HG02938 (cell line): ENCODE results near the gene TSPAN5.

Source experiments
- ATAC-seq: cut with Tn5 transposase; IDR thresholded peaks from one replicate; pipeline ENCODE4 v1.9.1; 2021; ENCODE audit warnings: mild to moderate bottlenecking, moderate library complexity; ENCODE audit not compliant: unreplicated experiment

TSPAN5 gene

GRCh38 chr4:98673978-98674377 lies 15.6 kb upstream of the TSPAN5 start:
- no peak for ATAC-seq

DNA sequence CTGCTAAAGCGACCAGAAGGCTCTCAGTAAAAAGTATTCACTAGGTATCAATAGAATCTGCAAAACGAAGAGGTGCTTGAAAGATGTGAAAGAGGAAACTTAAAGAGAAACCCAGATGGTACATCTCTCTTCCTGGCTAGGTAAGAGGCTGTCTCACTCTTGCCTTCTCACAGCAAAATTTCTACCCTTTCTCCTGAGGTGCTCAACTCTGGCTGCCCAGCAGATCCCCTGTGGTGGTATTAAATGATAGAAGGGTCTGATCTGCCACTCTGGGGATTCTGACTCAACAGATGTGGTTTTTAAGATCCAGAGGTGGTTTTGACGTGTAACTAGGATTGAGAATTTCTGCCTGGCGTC lies 14.9 kb upstream of the TSPAN5 start:
- ATAC-seq, result no peak

GRCh38 chr4:98672583-98673287 lies 14.3 kb upstream of the TSPAN5 start:
- ATAC-seq, result no peak

GRCh38 chr4:98671131-98671530 lies 12.7 kb upstream of the TSPAN5 start:
- ATAC-seq, result no peak

- ATAC-seq, result no peak
These were observed 11.8 kb upstream of the TSPAN5 start for GRCh38 chr4:98670186-98670585.

- no peak for ATAC-seq
These were observed 11.2 kb upstream of the TSPAN5 start for GRCh38 chr4:98669577-98669976.

- no peak for ATAC-seq
These were observed 6.5 kb upstream of the TSPAN5 start for GRCh38 chr4:98664959-98665358.

GRCh38 chr4:98663226-98664006 lies 5.0 kb upstream of the TSPAN5 start:
- peak; percentile 76 for ATAC-seq

DNA sequence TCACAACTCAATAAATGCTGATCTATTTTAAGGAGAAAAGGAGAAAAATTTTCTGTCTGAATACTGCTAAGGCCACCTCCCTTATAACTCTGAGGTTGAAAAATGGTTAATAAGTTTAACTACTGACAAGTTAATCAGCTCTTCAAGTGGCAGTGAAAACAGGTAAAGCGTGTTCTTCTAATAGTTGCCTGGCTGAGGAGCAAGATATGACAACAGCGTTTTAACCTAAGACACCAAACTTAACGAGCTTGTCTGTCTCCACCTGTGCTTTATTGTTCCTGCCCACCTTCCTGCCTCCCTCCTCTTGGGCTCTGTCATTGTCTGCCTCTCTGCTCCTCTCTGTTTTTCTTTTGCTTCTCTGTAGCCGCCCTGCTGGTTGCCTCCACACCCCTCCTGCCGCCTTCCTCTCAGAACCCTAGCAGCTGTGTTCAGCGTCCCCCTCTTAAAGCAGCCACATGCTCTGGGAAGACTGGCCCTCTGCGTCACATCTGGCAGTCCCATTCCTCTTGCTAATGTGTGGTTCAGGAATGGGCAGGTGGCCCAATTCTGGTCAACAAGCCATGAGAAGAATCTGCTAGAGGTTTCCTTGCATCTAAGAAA lies 4.3 kb upstream of the TSPAN5 start:
- ATAC-seq, result peak; percentile 1

DNA sequence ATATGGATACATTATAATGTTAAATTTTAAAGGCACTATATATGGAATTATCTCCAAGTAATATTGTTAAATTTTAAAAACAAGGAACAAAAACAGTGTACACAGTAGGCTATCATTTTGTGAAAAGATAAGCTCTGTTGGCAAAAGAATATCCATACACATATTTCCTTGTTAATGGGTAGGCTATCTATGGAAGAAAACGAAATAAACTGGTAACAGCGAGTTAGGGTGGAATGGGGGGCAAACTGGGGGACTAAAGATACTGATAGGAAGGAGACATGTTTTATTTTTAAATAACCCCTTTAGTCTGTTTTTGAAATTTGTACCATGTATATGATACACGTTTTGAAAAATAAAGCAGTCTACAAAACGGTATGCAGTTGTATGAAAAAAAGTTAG lies 3.6 kb upstream of the TSPAN5 start:
- no peak for ATAC-seq

DNA sequence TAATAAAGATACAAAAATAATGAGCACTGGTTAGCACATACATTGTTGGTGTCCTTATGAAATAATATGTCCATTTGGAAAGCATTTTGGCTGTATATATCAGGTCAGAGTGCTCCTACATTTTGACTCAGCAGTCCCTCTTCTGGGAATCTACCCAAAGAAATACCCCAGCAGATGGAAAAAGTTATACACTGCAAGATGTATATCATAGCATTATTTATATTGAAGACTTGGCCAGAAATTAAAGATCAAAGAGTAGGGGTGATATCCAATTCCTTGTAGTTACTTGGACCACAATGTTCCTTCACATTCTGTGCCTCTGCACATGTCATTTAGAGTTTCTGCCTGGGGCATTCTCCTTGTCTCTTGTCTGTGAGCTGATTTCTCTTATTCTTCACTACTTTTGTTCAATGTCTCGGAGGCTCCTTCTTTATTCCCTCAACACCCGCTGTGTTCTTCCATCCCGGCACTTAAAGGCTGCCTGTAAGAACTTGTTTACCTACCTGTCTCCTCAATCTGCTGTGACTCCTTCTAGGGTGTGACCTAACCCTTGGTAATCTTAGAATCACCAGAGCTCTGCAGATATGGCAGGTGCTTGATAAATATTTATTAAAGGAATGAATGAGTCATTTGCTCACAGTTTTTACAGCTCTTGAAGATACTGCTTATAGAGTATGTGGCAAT lies 3.1 kb upstream of the TSPAN5 start:
- no peak for ATAC-seq

DNA sequence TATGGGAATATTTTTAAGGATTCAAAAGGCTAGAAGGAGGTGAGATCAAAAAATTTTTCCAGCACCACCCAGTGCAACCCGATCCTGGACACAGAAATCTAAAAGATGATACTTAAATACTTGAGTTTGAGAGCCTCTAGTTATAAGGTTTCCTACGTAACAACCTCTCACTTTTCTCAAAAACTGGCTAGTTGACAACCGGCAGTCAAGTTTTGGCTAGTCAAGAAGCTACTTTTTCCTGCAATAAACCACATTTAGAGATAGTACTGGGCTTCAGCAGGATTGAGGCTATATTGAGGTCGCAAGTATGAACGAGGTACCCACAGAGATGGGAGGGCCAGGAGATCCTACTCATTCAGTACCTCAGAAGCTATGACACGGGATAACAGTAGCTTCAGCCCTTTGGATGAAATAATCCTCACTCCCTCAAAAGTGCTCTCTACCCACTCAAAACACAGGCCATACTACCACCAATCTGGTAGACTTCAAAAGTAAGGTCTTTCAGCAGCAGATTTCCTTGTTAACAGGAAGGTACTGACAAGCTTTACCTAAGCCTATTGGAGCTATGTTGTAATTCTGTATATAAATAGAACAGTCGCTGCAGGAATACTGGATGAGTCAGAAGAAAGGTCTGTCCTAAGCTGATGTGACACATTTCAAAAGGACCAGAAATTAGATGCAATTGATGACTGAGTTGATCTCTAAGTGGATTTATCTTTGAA lies 1.5 kb upstream of the TSPAN5 start:
- no peak for ATAC-seq

DNA sequence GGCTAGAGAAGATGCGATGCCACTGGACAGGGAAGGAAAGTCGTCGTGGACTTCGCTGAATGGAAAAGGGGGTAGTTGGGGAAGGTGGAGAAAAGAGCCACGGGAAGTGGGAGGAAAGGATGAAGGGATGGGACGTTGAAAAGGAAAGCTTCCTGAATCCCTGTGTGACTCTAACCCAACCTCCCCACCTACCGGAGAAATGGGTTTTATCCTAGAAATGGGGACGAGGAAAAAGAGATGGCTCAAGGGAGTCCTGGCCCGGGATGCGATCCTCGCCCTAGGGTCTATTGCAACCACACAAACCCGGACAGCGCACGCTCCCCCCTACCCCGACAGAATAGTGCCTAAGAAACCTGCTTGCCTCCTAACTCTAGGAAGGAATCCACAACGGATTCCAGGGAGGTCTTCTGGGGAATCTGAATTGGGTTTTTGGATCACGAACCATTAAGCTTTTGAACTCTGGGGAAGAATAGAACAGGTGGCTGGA lies 738 bp upstream of the TSPAN5 start:
- ATAC-seq, result no peak

DNA sequence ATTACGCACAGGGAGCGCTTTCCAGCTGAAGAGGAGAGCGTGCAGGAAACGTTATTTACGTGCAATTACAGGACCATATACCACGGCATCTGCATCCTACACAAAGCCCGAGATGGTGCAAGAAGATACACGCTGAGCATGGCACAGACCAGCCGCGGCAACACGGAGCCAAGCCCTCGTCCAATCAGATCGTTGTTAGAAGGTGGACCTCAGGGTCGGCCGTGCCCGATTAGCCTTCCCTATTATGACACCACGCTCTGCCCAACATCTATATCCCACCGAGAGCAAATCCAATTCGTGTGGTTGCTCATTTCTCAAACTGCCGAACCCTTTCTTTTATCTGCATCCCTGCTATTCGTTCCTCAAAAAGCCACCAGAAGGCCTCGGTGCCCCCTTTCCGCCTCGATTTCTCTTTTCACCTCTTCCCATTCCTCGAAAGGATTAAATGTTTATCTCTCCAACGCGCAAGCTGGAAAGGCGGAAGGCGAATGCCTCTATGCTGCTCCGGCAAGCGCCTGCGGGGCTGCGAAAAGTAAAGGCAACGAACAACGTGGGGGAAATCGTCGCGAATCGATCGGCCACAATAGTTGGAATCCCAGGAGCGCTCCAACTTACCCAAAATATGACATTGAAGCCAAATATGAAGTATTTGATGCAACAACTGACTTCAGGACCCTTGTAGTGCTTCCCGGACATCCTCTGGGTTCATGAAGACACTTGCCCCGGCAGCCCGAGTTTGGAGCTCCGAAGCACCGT lies 702 bp downstream of the TSPAN5 start:
- ATAC-seq, result peak; percentile 23

DNA sequence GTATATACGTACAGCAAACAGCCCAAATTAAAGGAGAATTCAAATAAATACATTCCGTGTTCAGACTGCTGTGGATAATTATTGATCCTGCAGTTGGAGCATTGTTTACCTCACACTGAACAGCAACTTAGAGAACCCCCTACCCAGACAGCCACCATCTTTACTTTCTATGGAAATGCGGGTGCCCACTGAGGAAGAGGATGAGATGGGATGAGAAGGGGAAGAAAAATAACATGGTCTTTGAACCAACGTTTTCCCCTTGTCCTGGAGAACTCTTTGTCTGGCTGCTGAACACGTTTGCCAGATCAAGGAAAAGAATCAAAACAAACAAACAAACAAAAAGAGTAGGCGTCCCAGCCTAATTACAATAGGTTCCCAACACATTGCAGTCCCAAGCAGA lies 1.5 kb downstream of the TSPAN5 start:
- no peak for ATAC-seq

DNA sequence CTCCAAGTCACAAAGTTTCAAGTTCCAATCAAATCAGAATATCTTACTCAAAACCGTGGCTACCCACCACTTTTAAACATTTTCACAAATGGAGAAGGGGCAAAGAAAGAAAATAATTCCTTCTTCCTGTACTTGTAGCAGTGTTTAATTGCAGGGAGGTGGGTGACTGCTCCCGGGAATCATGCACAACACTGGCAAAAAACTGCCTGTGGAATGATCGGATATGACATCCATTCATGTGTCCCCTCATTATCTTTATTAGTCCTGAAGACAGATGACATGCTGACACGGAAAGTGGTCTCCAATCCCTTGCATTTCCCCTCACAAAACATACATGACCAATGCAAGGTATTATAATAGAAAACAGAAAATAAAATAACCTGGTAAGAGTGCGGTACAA lies 2.0 kb downstream of the TSPAN5 start:
- ATAC-seq, result no peak

DNA sequence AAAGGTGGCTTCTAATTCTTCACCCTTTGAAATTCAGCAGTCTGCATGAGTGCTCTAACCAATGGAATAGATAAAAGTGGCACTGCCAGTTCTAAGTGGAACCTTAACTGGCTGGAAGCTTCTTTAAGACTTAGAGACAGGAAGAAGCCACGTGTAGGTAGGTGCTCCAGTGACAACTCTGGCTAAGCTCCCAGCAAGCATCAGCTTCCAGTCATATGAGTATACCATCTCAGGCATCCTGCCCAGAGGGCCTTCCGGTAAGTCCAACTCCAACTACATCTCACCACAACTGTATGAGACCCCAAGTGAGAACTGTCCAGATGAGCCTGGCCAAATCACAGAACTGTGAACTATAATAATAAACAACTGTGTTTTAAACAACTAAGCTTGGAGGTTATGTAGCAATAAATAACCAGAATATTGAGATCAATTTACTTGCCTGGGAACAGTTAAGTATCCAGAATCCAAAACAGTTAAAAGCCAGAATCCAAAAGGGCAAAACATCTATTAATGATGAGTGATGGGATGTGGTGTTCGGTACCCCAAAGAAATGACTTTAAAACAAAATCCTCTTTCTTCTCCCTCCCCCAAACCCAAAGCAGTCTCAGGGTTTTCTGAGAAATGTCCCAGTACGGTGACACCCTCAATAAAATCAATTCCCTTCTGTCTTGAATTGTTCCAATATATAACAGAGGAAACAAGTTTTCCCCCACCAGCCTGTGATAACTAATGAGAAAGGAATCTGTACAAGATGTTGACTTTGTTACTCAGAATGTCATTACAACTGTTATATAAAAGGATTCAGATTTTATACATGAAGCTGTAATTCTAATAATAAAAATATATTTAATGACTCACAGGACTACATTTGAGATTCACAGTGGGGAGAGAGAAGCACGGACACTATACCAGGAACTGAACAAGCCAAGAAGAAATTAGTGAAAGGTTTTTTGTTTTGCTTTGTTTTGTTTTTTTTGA lies 4.2 kb downstream of the TSPAN5 start:
- ATAC-seq, result no peak

- no peak for ATAC-seq
These were observed 5.4 kb downstream of the TSPAN5 start for GRCh38 chr4:98652996-98653395.

GRCh38 chr4:98648602-98649001 lies 9.8 kb downstream of the TSPAN5 start:
- ATAC-seq, result no peak
